Medulla oblongata (tissue), 1 donor: ENCODE data around the gene EIF4E1B.
"Not testable (repeated sequence)": the region's sequence is repeated elsewhere in the genome, so short reads cannot be mapped to it uniquely, and the experiment has no call there.

ENCODE experiments used
- DNase-seq: peaks from one replicate; pipeline ENCODE4 v3.0.0-alpha.2; 2015; ENCODE audit errors: extremely low spot score

The EIF4E1B gene

GRCh38 chr5:176629853-176630680, at the start of gene EIF4E1B, which contains the start of gene SNCB:
Gene EIF4E1B, plus strand, starts transcription at chr5:176630675. Its CDS starts 12,113 bp downstream, at chr5:176642788.
Gene SNCB, minus strand, starts transcription at chr5:176630534. Its CDS starts 880 bp downstream, at chr5:176629654.
- no peak for DNase-seq

- DNase-seq: no peak
Measured at GRCh38 chr5:176581361-176581760, 49.1 kb upstream of the EIF4E1B start.

GRCh38 chr5:176583076-176583475, 47.4 kb upstream of the EIF4E1B start:
- no peak for DNase-seq

- DNase-seq: no peak
Measured at GRCh38 chr5:176587398-176587797, 43.1 kb upstream of the EIF4E1B start.

GRCh38 chr5:176588297-176588696, 42.2 kb upstream of the EIF4E1B start:
- DNase-seq: no peak

- DNase-seq: no peak
Measured at GRCh38 chr5:176589039-176589769, 41.3 kb upstream of the EIF4E1B start.

- DNase-seq: no peak
Measured at GRCh38 chr5:176590035-176590717, 40.3 kb upstream of the EIF4E1B start.

- not testable (repeated sequence) for DNase-seq
Measured at GRCh38 chr5:176591667-176592066, 38.8 kb upstream of the EIF4E1B start.

GRCh38 chr5:176592573-176592972, 37.9 kb upstream of the EIF4E1B start:
- no peak for DNase-seq

- DNase-seq: no peak
Measured at GRCh38 chr5:176593273-176593869, 37.1 kb upstream of the EIF4E1B start.

- no peak for DNase-seq
Measured at GRCh38 chr5:176594554-176594953, 35.9 kb upstream of the EIF4E1B start.

GRCh38 chr5:176595386-176595943, 35.0 kb upstream of the EIF4E1B start:
- DNase-seq: no peak

- no peak for DNase-seq
Measured at GRCh38 chr5:176596069-176596644, 34.3 kb upstream of the EIF4E1B start.

GRCh38 chr5:176596689-176597416, 33.6 kb upstream of the EIF4E1B start:
- DNase-seq: no peak

GRCh38 chr5:176597417-176598389, 32.8 kb upstream of the EIF4E1B start:
- DNase-seq: no peak

GRCh38 chr5:176599749-176600430, 30.6 kb upstream of the EIF4E1B start:
- not testable (repeated sequence) for DNase-seq

- no peak for DNase-seq
Measured at GRCh38 chr5:176601901-176602482, 28.5 kb upstream of the EIF4E1B start.

- no peak for DNase-seq
Measured at GRCh38 chr5:176603091-176603490, 27.4 kb upstream of the EIF4E1B start.
